Adrenal gland (tissue), 5 donors: ENCODE measurements around the gene KIAA1755.

Experiments
- POLR2A ChIP-seq, 2 donors: fragments of 450-650 bp; IDR thresholded peaks; one replicate each; pipeline ENCODE4 v1.6.1; 2017; ENCODE audit warnings: antibody characterized with exemption in 2 of 2, mild to moderate bottlenecking in 2 of 2, moderate library complexity in 1 of 2
- TF ChIP-seq, protein P1 (sequence below), 6 experiments: fragments of 450-650 bp in 4 of 6; fragments of 200-600 bp in 2 of 6; sonication (generic) in 1 of 6; IDR thresholded peaks; 1 replicate in 5 of 6; 2 replicates in 1 of 6; pipeline versions ENCODE4 v1.5.1 to v1.8.0; 2016 to 2021; ENCODE audit warnings: antibody characterized with exemption in 6 of 6, mild to moderate bottlenecking in 2 of 6, moderate library complexity in 1 of 6
- donor health status: DM: no; HTN: no; CAD: no.

GRCh38 chr20:38165966-38166702 lies 94.4 kb downstream of the KIAA1755 start:
- TF ChIP-seq, protein P1, sequence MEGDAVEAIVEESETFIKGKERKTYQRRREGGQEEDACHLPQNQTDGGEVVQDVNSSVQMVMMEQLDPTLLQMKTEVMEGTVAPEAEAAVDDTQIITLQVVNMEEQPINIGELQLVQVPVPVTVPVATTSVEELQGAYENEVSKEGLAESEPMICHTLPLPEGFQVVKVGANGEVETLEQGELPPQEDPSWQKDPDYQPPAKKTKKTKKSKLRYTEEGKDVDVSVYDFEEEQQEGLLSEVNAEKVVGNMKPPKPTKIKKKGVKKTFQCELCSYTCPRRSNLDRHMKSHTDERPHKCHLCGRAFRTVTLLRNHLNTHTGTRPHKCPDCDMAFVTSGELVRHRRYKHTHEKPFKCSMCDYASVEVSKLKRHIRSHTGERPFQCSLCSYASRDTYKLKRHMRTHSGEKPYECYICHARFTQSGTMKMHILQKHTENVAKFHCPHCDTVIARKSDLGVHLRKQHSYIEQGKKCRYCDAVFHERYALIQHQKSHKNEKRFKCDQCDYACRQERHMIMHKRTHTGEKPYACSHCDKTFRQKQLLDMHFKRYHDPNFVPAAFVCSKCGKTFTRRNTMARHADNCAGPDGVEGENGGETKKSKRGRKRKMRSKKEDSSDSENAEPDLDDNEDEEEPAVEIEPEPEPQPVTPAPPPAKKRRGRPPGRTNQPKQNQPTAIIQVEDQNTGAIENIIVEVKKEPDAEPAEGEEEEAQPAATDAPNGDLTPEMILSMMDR (IDR thresholded peaks at IDR 0.05) = no peak
- no peak for TF ChIP-seq POLR2A (IDR thresholded peaks at IDR 0.05)
